ENCODE data around the gene KMT5B. TPM values are rescaled to one million over a fixed set of nuclear protein-coding genes. Genes with fewer than 3 reads are reported as not detected.

The KMT5B gene
- total RNA-seq: 10 to 100 TPM; 35.1 to 75.6 (median 39.8) TPM

- no peak for TF ChIP-seq CTCF (IDR thresholded peaks at IDR 0.05)
- TF ChIP-seq EP300 (IDR thresholded peaks at IDR 0.05): no peak
- no peak for TF ChIP-seq POLR2AphosphoS5 (IDR thresholded peaks at IDR 0.05)
- no peak for TF ChIP-seq POLR2A (IDR thresholded peaks at IDR 0.05)
- peak; percentile 10 for ATAC-seq
- H3K4me1 ChIP-seq: peaks cover 2 to 55% (median 27%) of the 10 kb centered on the region in 3 donors
- no CpG with 5 or more reads among the region's 60 CpGs for WGBS, 2 donors (ENCODE audit: low coverage in 1 of 2)
- H3K9me3 ChIP-seq: no peaks in the 10 kb centered on the region
- H3K27me3 ChIP-seq: no peaks in the 10 kb centered on the region
- H3K4me3 ChIP-seq: peak within 1 kb of the TSS; percentile 85 to 99
- H3K36me3 ChIP-seq: no peaks in the 10 kb centered on the region
- peak within 1 kb of the TSS; percentile 90 to 100 (median 100) for H3K27ac ChIP-seq
Measured at GRCh38 chr11:68213135-68213515, at the start of gene KMT5B. KMT5B (minus strand) TSS chr11:68213296; CDS start chr11:68190076, 23,220 bp downstream.

GRCh38 chr11:68262544-68262827 is 49.4 kb upstream of the KMT5B start:
- no peak for ATAC-seq
- Histone ChIP-seq H3K36me3 (peaks cover 0 to 70% of the 10 kb centered on the region in 2 donors), H3K4me1 (peaks cover 0 to 14% (median 5%) of the 10 kb centered on the region in 3 donors), H3K27ac (no peak overlapping the region), H3K27me3 (no peaks in the 10 kb centered on the region), H3K9me3 (no peaks in the 10 kb centered on the region), H3K4me3 (no peak overlapping the region)
- 90% methylated on average over 4 of the region's 8 CpGs; no CpG with 5 or more reads in 1 of the 2 donors for WGBS, 2 donors (ENCODE audit: low coverage in 1 of 2)
- TF ChIP-seq EP300 (IDR thresholded peaks at IDR 0.05): no peak
- TF ChIP-seq POLR2AphosphoS5 (IDR thresholded peaks at IDR 0.05): no peak
- TF ChIP-seq POLR2A (IDR thresholded peaks at IDR 0.05): no peak
- no peak for TF ChIP-seq CTCF (IDR thresholded peaks at IDR 0.05)

GRCh38 chr11:68261749-68262543 is 48.9 kb upstream of the KMT5B start:
- H3K4me3 ChIP-seq: no peak overlapping the region
- no peak for ATAC-seq
- H3K9me3 ChIP-seq: no peaks in the 10 kb centered on the region
- peaks cover 0 to 16% (median 5%) of the 10 kb centered on the region in 3 donors for H3K4me1 ChIP-seq
- H3K36me3 ChIP-seq: peaks cover 0 to 64% of the 10 kb centered on the region in 2 donors
- no peaks in the 10 kb centered on the region for H3K27me3 ChIP-seq
- no peak overlapping the region for H3K27ac ChIP-seq
- WGBS, 2 donors (ENCODE audit: low coverage in 1 of 2): no CpG with 5 or more reads among the region's 24 CpGs
- TF ChIP-seq POLR2AphosphoS5 (IDR thresholded peaks at IDR 0.05) (no peak), CTCF (IDR thresholded peaks at IDR 0.05) (no peak), POLR2A (IDR thresholded peaks at IDR 0.05) (no peak), EP300 (IDR thresholded peaks at IDR 0.05) (no peak)

- peaks cover 0 to 55% of the 10 kb centered on the region in 2 donors for H3K36me3 ChIP-seq
- H3K4me1 ChIP-seq: peaks cover 0 to 26% (median 5%) of the 10 kb centered on the region in 3 donors
Measured at GRCh38 chr11:68261006-68261405, 47.9 kb upstream of the KMT5B start.

GRCh38 chr11:68260484-68260883 is 47.4 kb upstream of the KMT5B start:
- ATAC-seq: no peak
- no peak overlapping the region for H3K27ac ChIP-seq
- TF ChIP-seq POLR2AphosphoS5 (IDR thresholded peaks at IDR 0.05) (no peak), EP300 (IDR thresholded peaks at IDR 0.05) (no peak), POLR2A (IDR thresholded peaks at IDR 0.05) (no peak), CTCF (IDR thresholded peaks at IDR 0.05) (no peak)
- H3K4me1 ChIP-seq: peaks cover 0 to 26% (median 5%) of the 10 kb centered on the region in 3 donors
- no peak overlapping the region for H3K4me3 ChIP-seq
- H3K36me3 ChIP-seq: peaks cover 0 to 50% of the 10 kb centered on the region in 2 donors
- H3K27me3 ChIP-seq: no peaks in the 10 kb centered on the region
- WGBS, 2 donors (ENCODE audit: low coverage in 1 of 2): 74% methylated on average over 5 of the region's 6 CpGs; no CpG with 5 or more reads in 1 of the 2 donors
- H3K9me3 ChIP-seq: no peaks in the 10 kb centered on the region

More at GRCh38 chr11:68261006-68261405, 47.9 kb upstream of the KMT5B start:
- H3K4me3 ChIP-seq: no peak overlapping the region
- no peak for ATAC-seq
- no peaks in the 10 kb centered on the region for H3K27me3 ChIP-seq
- H3K27ac ChIP-seq: no peak overlapping the region
- WGBS, 2 donors (ENCODE audit: low coverage in 1 of 2): 65 to 90% methylated on average over 3 to 5 of the region's 15 CpGs
- no peak for TF ChIP-seq POLR2AphosphoS5 (IDR thresholded peaks at IDR 0.05)
- no peak for TF ChIP-seq EP300 (IDR thresholded peaks at IDR 0.05)
- no peaks in the 10 kb centered on the region for H3K9me3 ChIP-seq

Measured in gastroesophageal sphincter (tissue), 4 donors.